IPS-20b (cell line): Measurements from ENCODE around the gene C1RL.

Experiments
- H3K27ac ChIP-seq: one replicate; pipeline ENCODE4 v1.5.1; 2013; ENCODE audit warnings: low read length
- H3K27me3 ChIP-seq: 2 replicates; pipeline ENCODE4 v1.6.1; 2013; ENCODE audit warnings: mild to moderate bottlenecking, low read length, inconsistent platforms; ENCODE audit not compliant: insufficient read depth
- H3K36me3 ChIP-seq: 2 replicates; pipeline ENCODE4 v1.6.1; 2013; ENCODE audit warnings: low read depth, mild to moderate bottlenecking, inconsistent platforms, low read length, moderate library complexity; ENCODE audit not compliant: insufficient read depth
- H3K4me1 ChIP-seq: 2 replicates; pipeline ENCODE4 v1.6.1; 2013; ENCODE audit warnings: mild to moderate bottlenecking, control low read depth, inconsistent platforms, low read length, moderate library complexity; ENCODE audit not compliant: insufficient read depth
- H3K4me3 ChIP-seq: 2 replicates; pipeline ENCODE4 v1.5.1; 2013; ENCODE audit warnings: mild to moderate bottlenecking, low read length, inconsistent platforms
- H3K9ac ChIP-seq: 2 replicates; pipeline ENCODE4 v1.6.1; 2013; ENCODE audit warnings: low read depth, mild to moderate bottlenecking, inconsistent platforms, low read length, moderate library complexity
- H3K9me3 ChIP-seq: 2 replicates; pipeline ENCODE4 v1.6.1; 2013; ENCODE audit warnings: mild to moderate bottlenecking, low read depth, low read length, inconsistent platforms; ENCODE audit not compliant: insufficient read depth

Gene C1RL

DNA sequence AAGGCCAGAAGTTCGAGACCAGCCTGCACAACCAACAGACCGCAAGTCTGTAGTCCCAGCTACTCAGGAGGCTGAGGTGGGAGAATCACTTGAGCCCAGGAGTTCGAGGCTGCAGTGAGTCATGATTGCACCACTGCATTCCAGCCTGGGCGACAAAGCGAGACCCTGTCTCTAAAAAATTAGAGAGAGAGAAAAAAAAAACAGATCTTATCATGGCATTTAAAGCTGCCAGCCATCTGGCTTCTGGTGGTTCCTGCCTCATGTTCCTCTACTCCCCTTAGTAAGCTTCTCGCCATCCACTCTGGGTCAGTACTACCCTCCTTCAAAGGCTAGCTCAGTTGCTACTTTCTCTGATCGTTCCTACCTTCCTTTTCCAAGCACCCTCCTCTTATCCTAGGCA is 37.2 kb upstream of the C1RL start:
- no peak overlapping the region for H3K27ac ChIP-seq
- no peaks in the 10 kb centered on the region for H3K4me1 ChIP-seq
- no peaks in the 10 kb centered on the region for H3K9me3 ChIP-seq
- H3K4me3 ChIP-seq = no peak overlapping the region
- H3K27me3 ChIP-seq = no peaks in the 10 kb centered on the region
- peaks cover 53% of the 10 kb centered on the region for H3K36me3 ChIP-seq
- H3K9ac ChIP-seq = no peak overlapping the region

DNA sequence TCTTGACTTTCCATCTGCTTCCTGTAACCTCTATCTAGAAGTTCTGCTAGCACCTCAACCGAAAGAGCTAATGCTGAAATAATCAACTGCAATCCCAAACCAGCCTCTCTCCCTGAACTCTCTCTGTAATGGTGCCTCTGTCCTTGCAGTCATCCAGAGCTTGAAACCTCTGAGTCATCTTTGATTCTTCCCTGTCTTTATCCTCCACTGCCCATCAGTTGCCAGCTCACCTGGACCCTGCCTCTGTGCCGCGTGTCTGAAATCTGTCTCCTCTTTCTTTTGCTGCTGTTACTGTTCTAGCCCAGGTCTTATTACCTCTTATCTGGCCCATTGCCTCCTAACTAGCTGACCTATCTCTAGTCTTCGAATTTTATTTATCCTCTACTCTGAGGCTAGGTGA is 36.7 kb upstream of the C1RL start:
- no peak overlapping the region for H3K9ac ChIP-seq
- H3K4me3 ChIP-seq = no peak overlapping the region
- H3K27me3 ChIP-seq = no peaks in the 10 kb centered on the region
- peaks cover 49% of the 10 kb centered on the region for H3K36me3 ChIP-seq
- H3K9me3 ChIP-seq = no peaks in the 10 kb centered on the region
- H3K4me1 ChIP-seq = no peaks in the 10 kb centered on the region
- H3K27ac ChIP-seq = no peak overlapping the region

DNA sequence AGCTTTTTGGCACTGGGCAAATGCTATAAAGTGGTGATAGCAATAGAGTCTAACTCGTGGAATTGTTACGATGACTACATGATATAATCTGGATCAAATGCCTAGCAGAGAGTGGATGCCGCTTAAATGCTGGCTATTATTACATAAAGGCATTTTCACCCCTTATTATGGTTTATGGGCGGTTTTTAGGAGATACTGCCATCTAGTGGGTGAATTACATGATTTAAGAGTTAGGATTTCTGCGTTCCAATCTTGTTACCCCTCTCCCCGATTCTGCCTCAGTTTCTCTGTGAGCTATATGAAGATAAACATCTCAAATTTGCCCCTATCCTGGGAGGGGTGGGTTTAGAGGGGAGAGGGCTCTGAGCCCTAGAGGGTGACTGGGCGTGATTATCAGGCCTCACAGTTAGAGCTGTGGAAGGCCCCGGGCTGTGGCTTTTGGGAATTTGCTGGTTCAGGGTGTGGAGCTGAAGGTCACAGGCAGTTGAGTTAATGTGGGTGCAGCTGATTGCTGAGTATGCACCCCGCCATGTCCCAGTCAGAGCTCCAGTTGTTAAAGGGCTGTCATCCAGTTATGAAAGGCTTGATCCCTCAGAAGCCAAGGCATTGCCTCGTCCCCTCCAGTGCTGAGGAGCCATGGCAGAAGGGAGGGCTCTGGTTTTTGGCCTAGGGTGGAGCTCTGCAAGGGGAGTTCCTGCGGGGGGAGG is 35.6 kb upstream of the C1RL start:
- H3K36me3 ChIP-seq = peaks cover 38% of the 10 kb centered on the region
- H3K9me3 ChIP-seq = no peaks in the 10 kb centered on the region
- no peak overlapping the region for H3K9ac ChIP-seq
- no peaks in the 10 kb centered on the region for H3K27me3 ChIP-seq
- H3K27ac ChIP-seq = no peak overlapping the region
- no peak overlapping the region for H3K4me3 ChIP-seq
- H3K4me1 ChIP-seq = no peaks in the 10 kb centered on the region

DNA sequence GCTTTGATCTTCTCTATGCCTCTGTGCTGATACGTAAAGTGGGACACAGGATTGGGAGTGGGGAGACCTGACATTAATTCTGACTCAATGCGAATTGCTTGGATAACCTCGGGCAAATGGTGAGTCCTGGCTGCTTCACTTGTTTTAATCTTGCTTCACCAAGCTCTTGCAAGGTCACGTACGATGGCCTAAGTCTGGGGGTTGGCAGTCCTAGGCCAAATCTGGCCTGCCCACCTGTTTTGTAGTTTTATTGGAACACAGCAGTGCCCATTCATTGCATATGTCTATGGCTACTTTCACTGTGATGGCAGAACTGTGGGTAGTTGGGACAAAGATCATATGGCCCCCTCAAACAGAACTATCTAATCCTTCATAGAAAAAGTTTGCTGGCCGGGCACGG is 34.5 kb upstream of the C1RL start:
- no peak overlapping the region for H3K4me3 ChIP-seq
- no peaks in the 10 kb centered on the region for H3K4me1 ChIP-seq
- H3K9me3 ChIP-seq = no peaks in the 10 kb centered on the region
- no peaks in the 10 kb centered on the region for H3K27me3 ChIP-seq
- no peak overlapping the region for H3K9ac ChIP-seq
- no peak overlapping the region for H3K27ac ChIP-seq
- peaks cover 28% of the 10 kb centered on the region for H3K36me3 ChIP-seq

DNA sequence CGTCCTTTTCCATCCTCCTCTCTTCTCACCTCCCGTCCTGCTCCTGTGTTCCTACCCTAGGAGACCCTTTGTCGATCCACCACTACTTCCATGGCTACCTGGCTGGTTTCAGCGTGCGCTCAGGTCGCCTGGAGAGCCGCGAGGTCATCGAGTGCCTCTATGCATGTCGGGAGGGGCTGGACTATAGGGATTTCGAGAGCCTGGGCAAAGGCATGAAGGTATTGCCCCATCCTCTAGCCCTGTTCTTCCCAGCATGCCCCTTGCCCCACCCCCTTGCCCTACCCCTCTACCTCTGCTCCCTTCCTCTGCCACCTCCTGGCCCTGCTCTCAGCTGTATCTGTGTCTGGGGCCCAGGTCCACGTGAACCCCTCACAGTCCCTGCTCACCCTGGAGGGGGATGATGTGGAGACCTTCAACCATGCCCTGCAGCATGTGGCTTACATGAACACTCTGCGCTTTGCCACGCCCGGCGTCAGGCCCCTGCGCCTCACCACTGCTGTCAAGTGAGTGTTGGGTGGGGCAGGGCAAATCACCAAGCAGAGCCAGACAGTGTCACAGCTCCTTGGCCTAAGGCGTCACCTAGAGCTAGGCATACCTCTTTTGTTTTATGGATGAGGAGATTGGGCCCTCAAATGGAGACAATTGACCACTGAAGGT is 33.9 kb upstream of the C1RL start:
- Histone ChIP-seq H3K27ac (no peak overlapping the region), H3K4me1 (no peaks in the 10 kb centered on the region), H3K9ac (no peak overlapping the region), H3K27me3 (no peaks in the 10 kb centered on the region), H3K9me3 (no peaks in the 10 kb centered on the region), H3K4me3 (no peak overlapping the region), H3K36me3 (peaks cover 31% of the 10 kb centered on the region)

DNA sequence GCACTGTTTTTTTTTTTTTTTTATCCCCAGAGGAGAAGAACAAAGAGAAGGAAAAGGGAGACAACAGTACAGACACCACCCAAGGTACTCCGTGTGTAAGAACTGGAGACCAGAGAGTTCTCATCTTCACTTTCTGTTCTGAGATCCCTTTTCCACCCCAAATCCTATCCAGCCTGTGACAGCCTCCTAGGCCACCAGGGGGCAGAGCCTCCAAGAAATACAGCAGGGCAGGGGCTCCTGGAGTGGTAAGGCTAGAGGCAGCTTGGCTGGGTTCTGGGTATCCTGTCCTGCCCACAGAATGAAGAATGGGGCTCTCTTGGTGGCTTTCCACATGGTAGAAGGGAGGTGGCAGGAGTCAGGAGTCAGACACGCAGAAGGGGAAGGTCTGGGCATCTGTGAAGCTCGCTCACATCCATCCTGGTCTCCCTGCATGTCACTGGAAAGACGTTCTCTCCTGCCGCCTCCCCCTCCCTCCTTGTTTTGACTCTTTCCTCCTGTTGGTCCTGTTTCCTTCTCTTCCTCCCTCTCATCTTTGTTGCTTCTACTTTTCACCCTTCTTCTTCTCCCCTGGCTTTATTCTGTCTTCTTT is 33.1 kb upstream of the C1RL start:
- no peak overlapping the region for H3K9ac ChIP-seq
- peaks cover 36% of the 10 kb centered on the region for H3K36me3 ChIP-seq
- no peaks in the 10 kb centered on the region for H3K27me3 ChIP-seq

DNA sequence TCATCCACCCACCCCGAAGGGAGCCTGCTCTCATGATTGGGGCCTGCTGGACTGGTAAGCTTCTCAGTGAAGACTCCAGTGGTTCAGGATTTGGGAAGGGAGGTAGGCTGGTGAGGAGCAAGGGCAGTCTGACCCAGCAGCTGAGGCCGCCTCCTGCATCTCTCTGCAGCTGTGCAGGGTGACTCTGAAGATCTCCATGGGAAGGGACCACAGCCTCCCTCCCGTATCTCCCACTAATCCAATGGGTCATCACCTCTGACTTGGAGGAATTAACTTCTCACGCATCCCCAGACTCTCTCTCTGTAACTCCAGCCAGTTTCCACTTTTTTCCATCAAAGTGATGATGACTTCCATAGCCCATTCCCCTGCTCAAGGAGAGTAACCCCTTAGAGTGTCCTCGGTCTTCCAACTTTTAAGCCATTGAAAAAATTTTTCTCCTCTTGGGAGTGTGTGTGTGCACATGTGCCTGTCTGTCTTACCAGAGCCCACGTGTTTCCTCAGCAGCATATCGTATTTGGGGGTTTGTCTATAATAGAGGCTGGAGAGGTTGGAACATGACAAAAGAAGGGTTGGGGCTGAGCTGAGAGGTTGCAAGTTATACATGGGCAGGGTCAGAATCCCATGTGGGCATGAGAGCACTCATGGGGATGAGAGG is 32.5 kb upstream of the C1RL start:
- Histone ChIP-seq H3K9me3 (no peaks in the 10 kb centered on the region), H3K36me3 (peaks cover 37% of the 10 kb centered on the region), H3K4me3 (no peak overlapping the region), H3K9ac (no peak overlapping the region), H3K27ac (no peak overlapping the region), H3K4me1 (no peaks in the 10 kb centered on the region), H3K27me3 (no peaks in the 10 kb centered on the region)

More for the DNA sequence above, 33.1 kb upstream of the C1RL start:
- H3K9me3 ChIP-seq = no peaks in the 10 kb centered on the region
- no peak overlapping the region for H3K27ac ChIP-seq
- no peak overlapping the region for H3K4me3 ChIP-seq
- no peaks in the 10 kb centered on the region for H3K4me1 ChIP-seq

DNA sequence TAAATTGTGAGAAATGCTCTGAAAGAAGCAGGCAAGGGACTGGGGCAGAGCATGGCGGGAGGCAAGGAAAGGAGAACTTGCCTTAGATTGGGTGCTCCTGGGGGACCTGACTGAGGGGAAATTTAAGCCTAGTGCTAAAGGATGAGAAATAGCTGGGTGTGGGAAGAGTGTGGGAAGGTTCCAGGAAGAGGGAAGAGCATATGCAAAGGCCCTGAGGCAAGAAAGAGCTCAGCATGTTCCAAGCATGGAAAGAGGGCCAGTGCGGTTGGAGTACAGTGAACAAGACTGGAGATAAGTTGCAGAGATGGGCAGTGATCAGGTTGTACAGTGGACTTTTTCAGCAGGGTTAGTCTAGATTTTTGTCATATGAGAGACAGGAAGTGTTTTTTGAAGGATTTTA is 30.2 kb upstream of the C1RL start:
- no peaks in the 10 kb centered on the region for H3K27me3 ChIP-seq
- H3K9me3 ChIP-seq = no peaks in the 10 kb centered on the region
- H3K36me3 ChIP-seq = peaks cover 48% of the 10 kb centered on the region
- H3K4me1 ChIP-seq = no peaks in the 10 kb centered on the region
- H3K4me3 ChIP-seq = no peak overlapping the region
- no peak overlapping the region for H3K27ac ChIP-seq
- H3K9ac ChIP-seq = no peak overlapping the region

DNA sequence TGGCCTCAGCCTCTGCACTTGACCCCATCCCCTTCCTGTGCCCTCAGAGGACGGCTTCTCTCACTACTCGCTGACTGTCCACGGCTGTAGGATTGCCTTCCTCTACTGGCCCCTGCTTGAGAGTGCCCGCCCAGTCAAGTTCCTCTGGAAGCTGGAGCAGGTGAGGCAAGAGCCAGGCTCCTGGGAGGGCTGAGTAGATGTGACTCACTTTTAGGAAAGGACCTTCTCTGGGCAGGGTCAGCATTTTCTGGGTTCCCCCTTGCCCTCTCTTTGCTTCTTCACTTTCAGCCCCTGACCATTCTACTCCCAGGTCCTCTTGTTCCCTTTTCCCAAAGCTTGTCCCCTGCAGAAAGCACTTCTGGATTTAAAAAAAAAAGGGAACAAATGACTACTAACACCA is 28.9 kb upstream of the C1RL start:
- Histone ChIP-seq H3K27me3 (no peaks in the 10 kb centered on the region), H3K27ac (no peak overlapping the region), H3K9ac (no peak overlapping the region), H3K4me1 (no peaks in the 10 kb centered on the region), H3K36me3 (peaks cover 46% of the 10 kb centered on the region), H3K4me3 (no peak overlapping the region), H3K9me3 (no peaks in the 10 kb centered on the region)

DNA sequence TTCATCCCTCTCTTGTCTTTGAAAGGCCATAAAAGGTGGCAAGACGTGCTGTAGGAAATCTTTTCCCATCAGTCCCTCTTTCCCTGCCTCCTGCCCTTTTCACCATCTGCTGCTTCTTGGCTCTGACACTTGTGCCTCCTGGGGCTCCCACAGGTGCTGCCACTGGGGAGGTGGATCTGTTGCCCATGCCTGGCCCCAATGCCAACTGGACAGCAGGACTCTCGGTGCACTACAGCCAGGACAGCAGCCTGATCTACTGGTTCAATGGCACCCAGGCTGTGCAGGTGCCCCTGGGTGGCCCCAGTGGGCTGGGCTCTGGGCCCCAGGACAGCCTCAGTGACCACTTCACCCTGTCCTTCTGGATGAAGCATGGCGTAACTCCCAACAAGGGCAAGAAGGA is 27.7 kb upstream of the C1RL start:
- Histone ChIP-seq H3K9me3 (no peaks in the 10 kb centered on the region), H3K9ac (no peak overlapping the region), H3K4me3 (no peak overlapping the region), H3K27me3 (peaks cover 2% of the 10 kb centered on the region), H3K36me3 (peaks cover 44% of the 10 kb centered on the region), H3K27ac (no peak overlapping the region), H3K4me1 (no peaks in the 10 kb centered on the region)

DNA sequence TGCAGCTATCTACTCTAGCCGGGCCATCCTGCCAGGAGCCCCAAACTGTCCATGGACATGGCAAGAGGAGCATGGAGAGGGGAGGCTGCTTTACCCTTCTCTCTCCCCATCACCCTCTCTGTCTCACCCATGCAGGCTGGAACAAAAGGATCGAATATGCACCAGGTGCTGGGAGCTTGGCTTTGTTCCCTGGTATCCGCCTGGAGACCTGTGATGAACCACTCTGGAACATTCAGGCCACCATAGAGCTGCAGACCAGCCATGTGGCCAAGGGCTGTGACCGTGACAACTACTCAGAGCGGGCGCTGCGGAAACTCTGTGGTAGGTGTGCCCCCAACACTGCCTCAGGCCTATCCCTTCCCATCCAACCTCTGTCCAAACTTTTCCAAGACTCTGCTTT is 27.1 kb upstream of the C1RL start:
- no peak overlapping the region for H3K4me3 ChIP-seq
- no peak overlapping the region for H3K27ac ChIP-seq
- peaks cover 8% of the 10 kb centered on the region for H3K27me3 ChIP-seq
- no peaks in the 10 kb centered on the region for H3K9me3 ChIP-seq
- no peaks in the 10 kb centered on the region for H3K4me1 ChIP-seq
- H3K9ac ChIP-seq = no peak overlapping the region
- peaks cover 39% of the 10 kb centered on the region for H3K36me3 ChIP-seq
